Astrocyte of the cerebellum (primary cell): ENCODE results near the gene PITPNM1.
"Not testable (repeated sequence)": the region's sequence is repeated elsewhere in the genome, so short reads cannot be mapped to it uniquely, and the experiment has no call there.

Experiments used
- DNase-seq: peaks from one replicate; pipeline ENCODE4 v3.0.0-alpha.2; 2011; ENCODE audit warnings: low read depth
- H3K4me3 ChIP-seq: 2 replicates; pipeline ENCODE4 v1.5.1; 2011; ENCODE audit warnings: mild to moderate bottlenecking, low read depth, low read length, moderate library complexity
- CTCF ChIP-seq: IDR thresholded peaks from 2 replicates; pipeline ENCODE4 v1.5.1; 2012; ENCODE audit warnings: low read length, low read depth, moderate library complexity, mild to moderate bottlenecking; ENCODE audit errors: missing control alignments
- in situ Hi-C: cut with HindIII; loops from 2 replicates; pipeline ENCODE4 v1.10.0; 2017; ENCODE audit warnings: low sequenced_read_pairs

The PITPNM1 gene

GRCh38 chr11:67520856-67521824, 16.0 kb upstream of the PITPNM1 start:
- no peak for TF ChIP-seq CTCF
- no peak overlapping the region for H3K4me3 ChIP-seq
- in situ Hi-C loops: no loop called here
- no peak for DNase-seq

- no peak for TF ChIP-seq CTCF
- in situ Hi-C loops: no loop called here
- DNase-seq: no peak
Observed at GRCh38 chr11:67519726-67520125, 14.6 kb upstream of the PITPNM1 start.

GRCh38 chr11:67517784-67518552, 12.8 kb upstream of the PITPNM1 start:
- in situ Hi-C loops: no loop called here
- no peak for DNase-seq
- no peak for TF ChIP-seq CTCF
- H3K4me3 ChIP-seq: no peak overlapping the region

More at GRCh38 chr11:67519726-67520125, 14.6 kb upstream of the PITPNM1 start:
- no peak overlapping the region for H3K4me3 ChIP-seq

GRCh38 chr11:67516806-67517205, 11.6 kb upstream of the PITPNM1 start:
- H3K4me3 ChIP-seq: no peak overlapping the region
- no peak for DNase-seq
- in situ Hi-C loops: no loop called here
- no peak for TF ChIP-seq CTCF

GRCh38 chr11:67514116-67514515, 9.0 kb upstream of the PITPNM1 start:
- no peak for DNase-seq
- no peak for TF ChIP-seq CTCF
- no peak overlapping the region for H3K4me3 ChIP-seq
- in situ Hi-C loops: no loop called here

GRCh38 chr11:67511558-67511957, 6.4 kb upstream of the PITPNM1 start:
- H3K4me3 ChIP-seq, in situ Hi-C loops, DNase-seq: not testable (repeated sequence)

GRCh38 chr11:67510023-67510345, 4.8 kb upstream of the PITPNM1 start:
- H3K4me3 ChIP-seq: no peak overlapping the region
- DNase-seq: no peak
- in situ Hi-C loops: no loop called here
- TF ChIP-seq CTCF: no peak
